Skeletal muscle tissue (tissue), 4 donors: ENCODE results near the gene CNTD1. TPM values are rescaled to one million over a fixed set of nuclear protein-coding genes. Genes with fewer than 3 reads are reported as not detected.

Experiments used
- H3K27ac ChIP-seq: one replicate; pipeline ENCODE4 v1.7.0; 2013; ENCODE audit warnings: mild to moderate bottlenecking, low read depth, low read length, inconsistent platforms
- H3K27me3 ChIP-seq, 3 donors: one replicate each; pipeline ENCODE4 v1.7.0; 2013; ENCODE audit warnings: low read length in 3 of 3; ENCODE audit not compliant: control insufficient read depth in 3 of 3, insufficient read depth in 3 of 3
- H3K36me3 ChIP-seq, 3 donors: one replicate each; pipeline ENCODE4 v1.7.0; 2013; ENCODE audit warnings: low read length in 3 of 3; ENCODE audit not compliant: control insufficient read depth in 3 of 3, insufficient read depth in 3 of 3
- H3K4me1 ChIP-seq, 3 donors: one replicate each; pipeline ENCODE4 v1.7.0; 2013; ENCODE audit warnings: low read length in 3 of 3, mild to moderate bottlenecking in 3 of 3; ENCODE audit not compliant: control insufficient read depth in 3 of 3, insufficient read depth in 3 of 3
- H3K4me3 ChIP-seq, 3 donors: one replicate each; pipeline ENCODE4 v1.7.0; 2013; ENCODE audit warnings: low read length in 3 of 3
- H3K9ac ChIP-seq, 3 donors: one replicate each; pipeline ENCODE4 v1.7.0; 2013; ENCODE audit warnings: low read length in 3 of 3, mild to moderate bottlenecking in 3 of 3, moderate library complexity in 2 of 3, low read depth in 1 of 3
- H3K9me3 ChIP-seq, 3 donors: one replicate each; pipeline ENCODE4 v1.7.0; 2013; ENCODE audit warnings: low read length in 3 of 3; ENCODE audit not compliant: control insufficient read depth in 3 of 3
- total RNA-seq: library from RNA; depleted of rRNA; stranded (reverse); fragments of >200 nt; gene quantifications from one replicate; pipeline ENCODE4 v1.2.3, GENCODE V29; 2014
- donor health status: Osteomylitis.

Gene CNTD1
- total RNA-seq, 1 donor from 2014 or later: 1.0 TPM

- Histone ChIP-seq H3K4me3 (no peak overlapping the region), H3K9me3 (no peaks in the 10 kb centered on the region), H3K9ac (no peak overlapping the region), H3K27ac (no peak overlapping the region), H3K4me1 (peaks cover 5 to 8% (median 5%) of the 10 kb centered on the region in 3 donors), H3K36me3 (peaks cover 0 to 2% (median 0%) of the 10 kb centered on the region in 3 donors), H3K27me3 (no peaks in the 10 kb centered on the region)
Observed at GRCh38 chr17:42803074-42803883, 4.6 kb downstream of the CNTD1 start.

- peaks cover 0 to 3% (median under 1%) of the 10 kb centered on the region in 3 donors for H3K36me3 ChIP-seq
- no peaks in the 10 kb centered on the region for H3K4me1 ChIP-seq
- no peaks in the 10 kb centered on the region for H3K27me3 ChIP-seq
- H3K27ac ChIP-seq: no peak overlapping the region
- no peak overlapping the region for H3K9ac ChIP-seq
- H3K9me3 ChIP-seq: no peaks in the 10 kb centered on the region
- H3K4me3 ChIP-seq: no peak overlapping the region
Observed at GRCh38 chr17:42804918-42805367, 6.3 kb downstream of the CNTD1 start.

- peaks cover 7 to 13% (median 10%) of the 10 kb centered on the region in 3 donors for H3K36me3 ChIP-seq
- H3K27ac ChIP-seq: no peak overlapping the region
- no peak overlapping the region for H3K4me3 ChIP-seq
- H3K9me3 ChIP-seq: no peaks in the 10 kb centered on the region
- H3K27me3 ChIP-seq: no peaks in the 10 kb centered on the region
- H3K9ac ChIP-seq: no peak overlapping the region
- no peaks in the 10 kb centered on the region for H3K4me1 ChIP-seq
Observed at GRCh38 chr17:42806249-42806648, 7.6 kb downstream of the CNTD1 start.

- Histone ChIP-seq H3K4me3 (no peak overlapping the region), H3K9me3 (no peaks in the 10 kb centered on the region), H3K36me3 (peaks cover 18 to 30% (median 26%) of the 10 kb centered on the region in 3 donors), H3K4me1 (no peaks in the 10 kb centered on the region), H3K27ac (no peak overlapping the region), H3K9ac (no peak overlapping the region), H3K27me3 (no peaks in the 10 kb centered on the region)
Observed at GRCh38 chr17:42809250-42809649, 10.6 kb downstream of the CNTD1 start.

- peaks cover 54 to 76% (median 74%) of the 10 kb centered on the region in 3 donors for H3K36me3 ChIP-seq
Observed at GRCh38 chr17:42814633-42815399, 16.2 kb downstream of the CNTD1 start.

GRCh38 chr17:42817866-42818265 lies 19.2 kb downstream of the CNTD1 start:
- Histone ChIP-seq H3K4me3 (no peak overlapping the region), H3K27me3 (no peaks in the 10 kb centered on the region), H3K9me3 (no peaks in the 10 kb centered on the region), H3K27ac (no peak overlapping the region), H3K9ac (no peak overlapping the region), H3K36me3 (peaks cover 49 to 75% (median 68%) of the 10 kb centered on the region in 3 donors), H3K4me1 (peaks cover 0 to 4% (median 1%) of the 10 kb centered on the region in 3 donors)

More at GRCh38 chr17:42814633-42815399, 16.2 kb downstream of the CNTD1 start:
- Histone ChIP-seq H3K9ac (no peak overlapping the region), H3K27ac (no peak overlapping the region), H3K9me3 (no peaks in the 10 kb centered on the region), H3K4me3 (no peak overlapping the region), H3K27me3 (no peaks in the 10 kb centered on the region), H3K4me1 (peaks cover 0 to 4% (median 0%) of the 10 kb centered on the region in 3 donors)

GRCh38 chr17:42818379-42818778 lies 19.7 kb downstream of the CNTD1 start:
- Histone ChIP-seq H3K9ac (no peak overlapping the region), H3K9me3 (no peaks in the 10 kb centered on the region), H3K27ac (no peak overlapping the region), H3K4me3 (no peak overlapping the region), H3K27me3 (no peaks in the 10 kb centered on the region), H3K36me3 (peaks cover 49 to 75% (median 67%) of the 10 kb centered on the region in 3 donors), H3K4me1 (peaks cover 3 to 6% (median 4%) of the 10 kb centered on the region in 3 donors)

GRCh38 chr17:42819939-42820535 lies 21.4 kb downstream of the CNTD1 start:
- Histone ChIP-seq H3K27me3 (no peaks in the 10 kb centered on the region), H3K27ac (no peak overlapping the region), H3K9me3 (no peaks in the 10 kb centered on the region), H3K9ac (no peak overlapping the region), H3K36me3 (peaks cover 41 to 58% (median 50%) of the 10 kb centered on the region in 3 donors), H3K4me3 (no peak overlapping the region), H3K4me1 (peaks cover 8 to 14% (median 10%) of the 10 kb centered on the region in 3 donors)

GRCh38 chr17:42821176-42821575 lies 22.5 kb downstream of the CNTD1 start:
- H3K36me3 ChIP-seq: peaks cover 29 to 47% (median 39%) of the 10 kb centered on the region in 3 donors

More at GRCh38 chr17:42821176-42821575, 22.5 kb downstream of the CNTD1 start:
- Histone ChIP-seq H3K27me3 (no peaks in the 10 kb centered on the region), H3K9me3 (no peaks in the 10 kb centered on the region), H3K9ac (no peak overlapping the region), H3K4me1 (peaks cover 4 to 14% (median 10%) of the 10 kb centered on the region in 3 donors), H3K4me3 (no peak overlapping the region), H3K27ac (no peak overlapping the region)
